Cerebellar cortex (tissue), 1 donor: ENCODE results near the gene METTL6.
"Not testable (repeated sequence)": the region's sequence is repeated elsewhere in the genome, so short reads cannot be mapped to it uniquely, and the experiment has no call there.

Source experiments
- DNase-seq: peaks from one replicate; pipeline ENCODE4 v3.0.0-alpha.2; 2015; ENCODE audit warnings: low spot score

METTL6 gene

DNA sequence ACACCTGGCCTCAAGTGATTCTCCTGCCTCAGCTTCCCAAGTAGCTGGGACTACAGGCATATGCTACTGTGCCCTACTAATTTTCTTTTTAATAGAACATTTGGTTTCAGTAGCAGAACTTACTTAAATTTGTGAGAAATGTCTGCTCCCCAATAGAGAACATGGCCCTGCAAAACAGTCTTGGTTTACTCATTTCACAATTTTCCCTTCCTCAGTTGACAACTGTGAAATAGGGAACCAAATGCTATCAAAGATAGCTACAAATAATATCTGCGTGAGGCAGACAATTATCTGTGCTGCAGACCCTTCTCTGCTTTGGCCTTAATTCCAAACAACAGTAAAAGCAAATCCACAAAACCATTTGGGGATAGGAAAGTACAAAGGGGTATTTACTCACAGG, 22.6 kb downstream of the METTL6 start:
- no peak for DNase-seq

DNA sequence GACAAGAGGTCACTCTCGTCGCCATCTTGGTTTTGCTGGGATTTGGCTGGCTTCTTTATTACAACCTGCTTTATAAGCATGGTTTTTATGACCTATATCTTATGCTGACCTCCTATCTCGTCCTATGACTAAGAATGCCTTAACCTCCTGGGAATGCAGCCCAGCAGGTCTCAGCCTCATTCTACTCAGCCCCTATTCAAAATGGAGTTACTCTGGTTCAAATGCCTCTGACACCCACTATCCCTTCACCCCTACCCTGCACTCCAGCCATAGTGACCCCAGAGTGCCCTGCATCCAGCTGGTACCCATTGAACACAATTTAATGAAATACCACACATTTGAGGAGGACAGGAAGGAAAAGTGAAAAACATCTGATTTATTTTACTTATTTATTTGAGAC, 23.4 kb downstream of the METTL6 start:
- DNase-seq, result no peak

DNA sequence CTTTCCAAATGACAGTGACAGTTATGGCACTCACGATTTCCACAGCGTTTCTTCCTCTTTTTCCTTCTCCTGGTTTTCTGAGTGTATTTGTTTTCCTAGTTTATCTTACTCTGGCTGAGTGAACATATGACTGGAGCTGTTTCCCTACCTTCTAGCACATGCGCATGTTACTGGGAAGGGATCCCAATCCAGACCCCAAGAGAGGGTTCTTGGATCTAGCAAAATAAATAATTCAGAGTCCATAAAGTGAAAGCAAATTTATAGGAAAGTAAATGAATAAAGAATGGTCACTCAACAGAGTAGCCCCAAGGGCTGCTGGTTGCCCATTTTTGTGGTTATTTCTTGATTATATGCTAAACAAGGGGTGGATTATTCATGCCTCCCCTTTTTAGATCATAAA, 23.8 kb downstream of the METTL6 start:
- DNase-seq, result no peak

DNA sequence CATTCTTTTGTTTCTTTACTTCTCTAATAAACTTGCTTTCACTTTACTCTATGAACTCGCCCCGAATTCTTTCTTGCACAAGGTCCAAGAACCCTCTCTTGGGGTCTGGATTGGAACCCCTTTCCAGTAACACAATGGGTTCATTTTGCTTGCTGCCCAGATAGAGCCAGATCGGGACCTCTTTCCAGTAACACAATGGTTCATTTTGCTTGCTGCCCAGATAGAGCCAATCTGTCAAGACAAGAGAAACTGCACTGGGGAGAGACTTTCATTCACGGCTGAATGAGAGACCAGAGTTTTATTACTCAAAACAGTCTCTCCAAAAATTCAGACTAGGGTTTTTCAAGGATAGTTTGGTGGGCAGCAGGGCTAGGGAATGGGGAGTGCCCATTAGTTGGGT, 25.4 kb downstream of the METTL6 start:
- no peak for DNase-seq

DNA sequence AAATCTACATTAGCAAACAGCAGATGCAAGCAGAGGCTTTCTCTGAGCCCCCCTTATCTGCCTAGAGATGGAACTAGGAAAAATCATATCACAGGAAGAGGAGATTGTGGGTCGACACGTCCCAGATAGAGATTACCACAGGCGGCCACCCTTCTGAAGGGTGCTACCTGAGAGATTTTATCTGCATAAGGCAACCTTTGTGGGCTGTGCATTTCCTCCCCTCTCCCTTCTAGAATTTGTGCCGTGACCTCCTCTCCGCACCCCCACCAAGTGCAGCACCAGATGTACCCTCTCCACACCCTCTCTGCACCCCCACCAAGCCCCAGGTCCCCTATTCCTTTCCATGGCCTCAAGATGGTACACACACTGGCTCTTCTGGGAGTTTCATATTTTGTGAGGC, 27.4 kb downstream of the METTL6 start:
- DNase-seq, result no peak

DNA sequence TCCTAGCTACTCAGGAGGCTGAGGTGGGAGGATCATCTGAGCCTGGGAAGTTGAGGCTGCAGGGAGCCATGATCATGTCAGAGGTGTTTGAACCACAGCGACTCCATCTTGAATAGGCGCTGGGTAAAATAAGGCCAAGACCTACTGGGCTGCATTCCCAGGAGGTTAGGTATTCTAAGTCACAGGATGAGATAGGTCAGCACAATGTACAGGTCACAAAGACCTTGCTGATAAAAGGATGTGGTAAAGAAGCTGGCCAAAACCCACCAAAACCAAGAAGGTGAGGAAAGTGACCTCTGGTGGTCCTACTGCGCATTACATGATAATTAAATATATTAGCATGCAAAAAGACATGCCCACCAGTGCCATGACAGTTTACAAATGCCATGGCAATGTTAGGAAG, 28.6 kb downstream of the METTL6 start:
- DNase-seq, result not testable (repeated sequence)

DNA sequence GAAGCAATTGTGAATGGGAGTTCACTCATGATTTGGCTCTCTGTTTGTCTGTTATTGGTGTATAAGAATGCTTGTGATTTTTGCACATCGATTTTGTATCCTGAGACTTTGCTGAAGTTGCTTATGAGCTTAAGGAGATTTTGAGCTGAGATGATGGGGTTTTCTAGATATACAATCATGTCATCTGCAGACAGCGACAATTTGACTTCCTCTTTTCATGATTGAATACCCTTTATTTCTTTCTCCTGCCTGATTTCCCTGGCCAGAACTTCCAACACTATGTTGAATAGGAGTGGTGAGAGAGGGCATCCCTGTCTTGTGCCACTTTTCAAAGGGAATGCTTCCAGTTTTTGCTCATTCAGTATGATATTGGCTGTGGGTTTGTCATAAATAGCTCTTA, 34.1 kb downstream of the METTL6 start:
- not testable (repeated sequence) for DNase-seq

DNA sequence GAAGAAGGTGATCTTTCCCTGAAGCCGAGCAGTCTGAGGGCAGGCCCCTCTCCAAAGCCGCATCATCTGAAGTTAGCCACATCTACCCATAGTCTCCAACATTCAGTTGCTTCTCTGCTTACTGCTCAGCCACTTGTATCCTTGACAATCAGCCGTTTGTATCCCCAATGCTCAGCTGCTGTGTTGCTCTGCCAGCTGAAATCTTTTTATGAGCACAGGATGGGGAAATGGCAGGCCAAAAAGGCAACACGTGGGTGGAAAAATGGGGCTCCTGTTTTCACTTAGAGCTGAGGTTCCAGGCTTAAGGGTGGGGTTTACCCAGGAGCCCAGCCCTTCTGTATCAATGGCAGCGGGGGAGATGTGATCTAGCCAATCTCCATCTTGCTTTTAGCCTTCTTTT, 36.3 kb downstream of the METTL6 start:
- DNase-seq, result no peak

DNA sequence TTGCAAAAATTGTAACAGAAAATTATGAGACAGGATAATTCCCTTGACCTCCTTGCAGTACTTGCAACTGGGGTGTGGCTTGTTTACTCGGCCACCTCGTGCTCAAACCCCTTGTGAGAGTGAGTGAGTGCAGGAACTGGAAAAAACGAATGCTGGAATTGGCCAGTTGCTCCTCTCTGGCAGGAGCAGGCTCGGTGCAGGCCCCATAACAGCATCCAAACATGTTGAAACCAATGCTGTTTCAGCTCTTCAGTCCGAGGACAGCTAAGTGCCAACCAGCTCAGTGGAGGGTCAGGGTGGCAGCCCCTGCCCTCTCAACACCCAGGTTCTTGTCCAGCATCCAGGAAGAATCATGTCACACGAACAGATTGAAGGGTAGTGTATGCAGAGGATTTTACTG, 36.9 kb downstream of the METTL6 start:
- no peak for DNase-seq

DNA sequence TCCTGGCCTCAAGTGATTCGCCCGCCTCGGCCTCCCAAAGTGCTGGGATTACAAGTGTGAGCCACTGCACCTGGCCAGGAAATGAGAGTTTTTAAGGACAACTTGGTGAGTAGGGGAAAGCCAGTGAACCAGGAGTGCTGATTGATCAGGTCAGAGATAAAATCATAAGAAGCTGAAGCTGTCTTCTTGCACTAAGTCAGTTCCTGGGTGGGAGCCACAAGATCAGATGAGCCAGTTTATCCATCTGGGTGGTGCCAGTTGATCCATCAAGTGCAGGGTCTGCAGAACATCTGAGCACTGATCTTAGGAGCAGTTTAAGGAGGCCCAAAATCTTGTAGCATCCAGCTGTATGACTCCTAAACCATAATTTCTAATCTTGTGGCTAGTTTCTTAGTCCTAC, 39.0 kb downstream of the METTL6 start:
- DNase-seq, result not testable (repeated sequence)

DNA sequence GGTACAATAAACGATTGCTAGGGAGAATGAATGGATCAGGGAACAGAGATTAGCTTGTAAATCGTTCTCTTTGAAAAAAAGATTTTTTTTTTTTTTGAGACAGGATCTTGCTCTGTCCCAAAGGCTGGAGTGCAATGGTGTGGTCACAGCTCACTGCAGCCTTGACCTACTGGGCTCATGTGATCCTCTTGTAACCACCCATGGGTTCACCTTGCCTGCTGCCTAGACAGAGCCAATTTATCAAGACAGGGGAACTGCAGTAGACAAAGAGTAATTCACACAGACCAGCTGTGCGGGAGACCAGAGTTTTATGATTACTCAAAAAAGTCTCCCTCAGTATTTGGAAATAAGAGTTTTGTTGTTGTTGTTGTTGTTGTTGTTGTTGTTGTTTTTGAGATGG, 39.6 kb downstream of the METTL6 start:
- DNase-seq, result no peak

DNA sequence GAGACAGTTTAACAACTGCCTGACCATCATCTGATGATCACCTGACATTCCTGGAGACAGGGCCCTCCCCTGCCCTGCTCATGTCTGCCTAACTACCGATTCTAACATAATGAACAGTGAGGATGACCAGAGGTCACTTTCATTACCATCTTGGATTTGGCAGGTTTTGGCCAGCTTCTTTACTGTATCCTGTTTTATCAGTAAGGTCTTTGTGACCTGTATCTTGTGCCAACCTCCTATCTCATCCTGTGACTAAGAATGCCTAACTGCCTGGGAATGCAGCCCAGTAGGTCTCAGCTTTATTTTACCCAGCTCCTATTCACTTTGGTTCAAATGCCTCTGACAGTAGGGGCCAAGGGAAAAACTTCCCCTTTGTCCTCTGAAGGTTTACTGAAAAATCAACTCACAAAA, 40.2 kb downstream of the METTL6 start:
- no peak for DNase-seq

DNA sequence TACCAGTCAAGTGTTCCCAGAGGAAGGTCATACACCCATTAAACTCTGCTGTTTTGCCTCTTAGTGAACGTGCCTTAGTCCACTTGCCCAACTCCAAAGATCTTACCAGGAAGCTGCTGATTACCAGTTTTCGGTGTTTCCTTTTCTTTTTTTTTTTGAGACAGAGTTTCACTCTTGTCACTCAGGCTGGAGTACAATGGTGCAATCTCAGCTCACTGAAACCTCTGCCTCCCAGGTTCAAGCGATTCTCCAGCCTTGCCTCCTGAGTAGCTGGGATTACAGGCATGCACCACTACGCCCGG, 40.7 kb downstream of the METTL6 start:
- not testable (repeated sequence) for DNase-seq

DNA sequence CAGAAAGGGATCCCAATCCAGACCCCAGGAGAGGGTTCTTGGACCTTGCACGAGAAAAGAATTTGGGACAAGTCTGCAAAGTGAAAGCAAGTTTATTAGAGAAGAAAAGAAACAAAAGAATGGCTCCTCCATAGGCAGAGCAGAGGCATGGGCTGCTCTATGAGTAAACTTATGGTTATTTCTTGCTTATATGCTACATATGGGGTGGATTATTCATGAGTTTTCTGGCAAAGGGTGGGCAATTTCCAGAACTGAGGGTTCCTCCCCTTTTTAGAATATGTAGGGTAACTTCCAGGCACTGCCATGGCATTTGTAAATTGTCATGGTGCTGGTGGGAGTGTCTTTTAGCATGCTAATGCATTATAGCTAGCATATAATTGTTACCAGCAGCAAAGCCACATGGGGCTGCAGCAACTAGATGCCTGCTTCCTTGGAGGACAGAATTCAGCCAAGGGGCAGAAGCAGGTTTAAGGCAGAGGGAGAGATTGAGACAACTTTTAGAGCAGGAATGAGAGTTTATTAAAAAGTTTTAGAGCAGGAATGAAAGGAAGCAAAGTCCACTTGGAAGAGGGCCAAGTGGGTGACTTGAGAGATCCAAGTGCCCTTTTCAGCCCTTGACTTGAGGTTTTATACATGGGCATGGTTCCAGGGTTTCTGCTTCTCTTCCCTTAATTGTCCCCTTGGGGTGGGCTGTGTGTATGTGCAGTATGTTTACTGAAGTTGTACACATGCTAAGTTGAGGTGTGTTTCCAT, 41.3 kb downstream of the METTL6 start:
- DNase-seq, result no peak

DNA sequence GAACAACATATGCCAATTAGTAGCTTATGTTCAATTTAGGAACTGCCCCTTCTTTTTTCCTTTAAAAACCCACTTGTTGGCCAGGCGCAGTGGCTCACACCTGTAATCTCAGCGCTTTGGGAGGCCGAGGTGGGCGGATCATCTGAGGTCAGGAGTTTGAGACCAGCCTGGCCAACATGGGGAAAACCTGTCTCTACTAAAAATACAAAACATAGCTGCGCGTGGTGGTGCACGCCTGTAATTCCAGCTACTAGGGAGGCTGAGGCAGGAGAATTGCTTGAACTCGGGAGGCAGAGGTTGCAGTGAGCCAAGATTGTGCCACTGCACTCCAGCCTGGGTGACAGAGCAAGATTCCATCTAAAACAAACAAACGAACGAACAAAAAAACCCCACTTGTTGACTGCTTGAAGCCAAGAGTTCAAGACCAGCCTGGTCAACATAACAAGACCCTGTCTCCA, 42.1 kb downstream of the METTL6 start:
- DNase-seq, result not testable (repeated sequence)

DNA sequence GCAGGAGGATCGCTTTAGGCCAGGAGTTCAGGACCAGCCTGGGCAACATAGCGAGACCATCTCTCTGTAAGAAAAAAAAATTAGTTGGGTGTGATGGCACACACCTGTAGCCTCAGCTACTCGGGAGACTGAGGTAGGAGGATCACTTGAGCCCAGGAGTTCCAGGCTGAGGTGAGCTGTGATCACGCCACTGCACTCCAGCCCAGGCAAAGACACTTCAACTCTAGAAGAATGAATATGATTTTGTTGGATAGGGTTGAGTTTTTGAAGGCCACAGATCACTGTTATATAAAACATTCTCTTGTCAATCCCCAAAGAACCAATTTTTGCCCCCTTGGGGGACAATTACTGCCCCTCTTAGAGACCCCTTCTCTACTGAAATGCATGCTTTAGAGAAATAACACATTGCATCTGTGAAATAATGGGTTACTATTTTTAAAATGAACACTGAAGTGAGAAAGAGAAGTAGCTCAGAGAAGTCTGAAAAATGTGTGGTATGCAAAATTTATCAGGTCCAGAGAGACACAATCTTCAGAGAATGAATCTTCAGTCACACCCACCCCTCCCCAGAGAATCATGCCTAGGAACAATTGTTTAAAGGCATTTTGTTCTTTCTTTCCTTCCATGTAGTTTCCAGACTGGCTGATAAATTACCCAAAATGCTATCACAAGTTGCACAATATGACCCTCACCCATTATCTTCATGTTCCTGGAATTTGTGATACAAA, 42.7 kb downstream of the METTL6 start:
- no peak for DNase-seq

DNA sequence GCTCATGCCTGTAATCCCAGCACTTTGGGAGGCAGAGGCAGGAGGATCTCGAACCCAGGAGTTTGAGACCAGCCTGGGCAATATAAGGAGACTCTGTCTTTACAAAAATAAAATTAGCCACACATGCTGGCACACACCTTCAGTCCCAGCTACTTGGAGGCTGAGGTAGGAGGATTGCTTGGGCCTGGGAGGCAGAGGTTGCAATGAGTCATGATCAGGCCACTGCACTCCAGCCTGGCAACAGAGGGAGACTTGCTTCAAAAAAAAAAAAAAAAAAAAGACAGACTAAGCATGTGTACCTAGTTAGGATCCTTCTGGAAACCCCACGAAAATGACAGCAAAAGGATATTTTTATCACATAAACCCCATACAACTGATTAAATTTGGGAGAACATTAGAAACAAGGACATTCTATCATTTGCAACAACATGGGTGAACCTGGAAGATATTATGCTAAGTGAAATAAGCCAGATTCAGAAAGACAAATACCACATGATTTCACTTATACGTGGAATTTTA, 44.9 kb downstream of the METTL6 start:
- DNase-seq, result no peak

DNA sequence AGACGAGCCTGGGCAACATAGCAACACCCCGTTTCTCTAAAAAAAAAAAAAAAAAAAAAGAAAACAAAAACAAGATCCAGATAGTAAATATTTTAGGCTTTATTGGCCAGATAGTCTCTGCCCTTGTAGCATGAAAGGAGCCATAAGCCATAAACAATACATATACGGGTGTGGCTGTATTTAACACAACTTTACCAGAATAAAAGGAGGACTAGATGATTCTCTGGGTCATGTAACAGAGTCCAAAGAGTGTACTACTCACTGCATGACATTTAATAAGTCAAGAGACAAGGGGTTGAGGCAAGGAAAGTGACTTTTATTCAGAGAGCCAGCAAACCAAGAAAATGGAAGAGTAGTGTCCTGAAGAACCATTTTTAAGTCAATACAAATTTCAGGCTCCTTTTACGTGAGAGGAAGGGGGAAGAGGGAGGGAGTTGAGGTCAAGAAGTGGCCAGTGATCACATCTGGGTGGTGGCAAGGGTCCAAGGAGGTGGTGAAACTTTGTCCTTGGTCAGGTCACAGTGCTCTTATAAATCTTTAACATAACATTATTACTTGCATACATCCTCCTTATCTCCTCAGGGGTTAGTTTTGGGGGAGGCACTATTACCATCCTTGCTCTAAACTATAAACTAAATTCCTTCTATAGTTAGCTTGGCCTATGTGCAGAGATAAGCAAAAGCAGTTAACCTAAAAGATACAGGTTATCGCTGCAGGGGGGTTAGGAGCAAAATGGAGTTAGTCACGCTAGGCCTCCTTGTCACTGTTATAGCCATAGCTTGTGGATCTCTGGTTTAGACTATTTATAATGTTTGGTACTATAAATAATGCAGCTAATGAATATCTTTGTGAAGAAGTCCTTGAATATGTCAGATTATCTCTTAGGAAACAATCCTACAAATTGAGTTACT, 46.1 kb downstream of the METTL6 start:
- no peak for DNase-seq

DNA sequence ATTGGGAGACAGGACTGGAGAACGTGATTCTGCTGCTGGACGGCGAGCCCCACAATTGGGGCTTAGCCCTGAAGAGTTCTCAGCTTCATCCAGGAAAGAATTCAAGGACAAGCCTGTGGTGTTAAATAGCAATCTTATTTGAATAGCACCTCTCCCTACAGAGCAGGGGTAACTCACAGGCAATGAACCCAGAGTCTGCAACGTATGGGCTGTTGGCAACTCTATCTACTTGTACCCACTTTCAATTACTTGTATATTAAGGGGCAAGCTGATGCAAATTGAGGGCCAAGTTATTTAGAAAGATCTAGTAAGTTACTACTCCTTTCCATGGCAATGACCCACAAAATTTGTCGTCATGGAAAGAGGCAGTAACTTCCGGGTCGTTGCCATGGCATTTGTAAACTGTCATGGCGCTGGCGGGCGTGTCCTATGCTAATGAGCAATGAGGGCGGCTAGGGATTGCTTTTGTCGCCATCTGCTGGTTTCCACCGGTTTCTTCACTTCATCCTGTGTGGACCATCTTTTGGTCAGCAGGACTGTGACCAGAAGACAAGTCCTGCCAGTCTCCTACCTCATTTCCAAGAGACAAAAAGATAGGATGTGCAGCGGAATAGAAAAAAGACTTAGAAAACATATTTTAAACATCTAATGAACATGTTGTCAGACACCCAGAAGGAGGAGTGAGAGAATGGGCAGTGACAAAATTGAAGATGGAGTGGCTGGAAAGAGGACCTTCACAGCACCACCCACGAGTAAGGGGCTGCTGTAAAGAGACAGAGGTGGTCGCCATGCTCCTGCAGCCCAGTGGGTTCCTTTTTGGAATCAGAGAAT, 49.2 kb downstream of the METTL6 start:
- DNase-seq, result peak; percentile 94

DNA sequence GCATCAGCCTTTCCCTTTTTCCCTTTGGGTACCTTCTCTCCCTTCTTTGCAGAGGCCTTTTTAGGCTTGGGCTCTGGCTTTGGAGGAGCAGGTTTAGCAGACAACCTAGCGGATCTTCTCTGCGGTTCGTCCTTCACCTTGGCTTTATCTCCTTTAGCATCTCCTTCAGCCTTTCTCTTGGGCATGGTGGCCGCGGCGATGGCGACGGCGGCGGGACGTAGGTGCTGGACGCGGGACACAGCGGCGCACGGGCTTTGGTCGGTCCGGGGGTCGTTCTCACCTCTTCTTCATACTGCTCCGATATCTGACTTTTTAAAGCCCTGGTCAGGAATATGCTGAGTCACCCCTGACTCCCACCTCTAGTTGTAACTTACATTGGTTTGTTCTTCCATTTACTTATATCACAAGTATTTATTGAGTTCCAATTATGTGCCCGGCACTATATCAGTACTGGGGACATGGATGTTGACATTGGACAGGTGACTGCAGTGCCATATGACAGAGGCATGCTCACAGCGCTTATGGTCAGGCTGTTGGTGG, 51.8 kb downstream of the METTL6 start:
- DNase-seq, result no peak

DNA sequence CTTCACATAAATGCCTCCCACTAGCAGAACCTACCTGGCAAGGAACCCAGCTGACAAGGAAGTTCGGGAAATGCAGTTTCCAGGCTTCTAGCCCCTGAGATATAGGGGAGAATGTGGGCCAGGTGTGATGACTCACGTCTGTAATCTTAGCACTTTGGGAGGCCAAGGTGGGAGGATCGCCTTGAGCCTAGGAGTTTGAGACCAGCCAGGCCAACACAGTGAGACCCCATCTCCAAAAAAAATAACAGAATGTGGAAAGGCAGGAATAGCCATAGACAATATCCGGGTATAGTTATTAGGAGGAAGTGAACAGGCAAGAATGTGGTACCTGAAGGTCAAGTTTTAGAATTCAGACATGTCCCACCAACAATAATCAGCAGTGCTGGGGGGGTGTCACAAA, 54.4 kb downstream of the METTL6 start:
- DNase-seq, result no peak
